ENCODE data around the gene PRKN.

PRKN gene

GRCh38 chr6:161417717-161418462 is 1309.7 kb downstream of the PRKN start:
- no peak for DNase-seq (ENCODE audit: low read depth in 2 of 2)

- no peak for DNase-seq (ENCODE audit: low read depth in 2 of 2)
Measured at GRCh38 chr6:161415302-161415855, 1312.2 kb downstream of the PRKN start.

GRCh38 chr6:161414707-161415106 is 1312.9 kb downstream of the PRKN start:
- no peak for DNase-seq (ENCODE audit: low read depth in 2 of 2)

- DNase-seq (ENCODE audit: low read depth in 2 of 2), result no peak
Measured at GRCh38 chr6:161414180-161414579, 1313.4 kb downstream of the PRKN start.

- DNase-seq (ENCODE audit: low read depth in 2 of 2), result no peak
Measured at GRCh38 chr6:161413355-161413771, 1314.2 kb downstream of the PRKN start.

GRCh38 chr6:161412795-161413194 is 1314.8 kb downstream of the PRKN start:
- no peak for DNase-seq (ENCODE audit: low read depth in 2 of 2)

GRCh38 chr6:161411265-161411944 is 1316.2 kb downstream of the PRKN start:
- DNase-seq (ENCODE audit: low read depth in 2 of 2), result no peak

GRCh38 chr6:161410736-161411135 is 1316.8 kb downstream of the PRKN start:
- DNase-seq (ENCODE audit: low read depth in 2 of 2), result no peak

- DNase-seq (ENCODE audit: low read depth in 2 of 2), result no peak
Measured at GRCh38 chr6:161410076-161410475, 1317.5 kb downstream of the PRKN start.

- DNase-seq (ENCODE audit: low read depth in 2 of 2), result no peak
Measured at GRCh38 chr6:161409353-161409752, 1318.2 kb downstream of the PRKN start.

- DNase-seq (ENCODE audit: low read depth in 2 of 2), result no peak
Measured at GRCh38 chr6:161408041-161408440, 1319.5 kb downstream of the PRKN start.

- no peak for DNase-seq (ENCODE audit: low read depth in 2 of 2)
Measured at GRCh38 chr6:161407581-161407980, 1320.0 kb downstream of the PRKN start.

- no peak for DNase-seq (ENCODE audit: low read depth in 2 of 2)
Measured at GRCh38 chr6:161407115-161407514, 1320.5 kb downstream of the PRKN start.

GRCh38 chr6:161406646-161407045 is 1320.9 kb downstream of the PRKN start:
- no peak for DNase-seq (ENCODE audit: low read depth in 2 of 2)

GRCh38 chr6:161405418-161405817 is 1322.1 kb downstream of the PRKN start:
- DNase-seq (ENCODE audit: low read depth in 2 of 2), result no peak

GRCh38 chr6:161403717-161404116 is 1323.8 kb downstream of the PRKN start:
- DNase-seq (ENCODE audit: low read depth in 2 of 2), result no peak

- DNase-seq (ENCODE audit: low read depth in 2 of 2), result no peak
Measured at GRCh38 chr6:161401587-161402309, 1325.8 kb downstream of the PRKN start.

GRCh38 chr6:161400671-161401070 is 1326.9 kb downstream of the PRKN start:
- no peak for DNase-seq (ENCODE audit: low read depth in 2 of 2)

GRCh38 chr6:161396539-161396938 is 1331.0 kb downstream of the PRKN start:
- no peak for DNase-seq (ENCODE audit: low read depth in 2 of 2)

- DNase-seq (ENCODE audit: low read depth in 2 of 2), result no peak
Measured at GRCh38 chr6:161395716-161396231, 1331.8 kb downstream of the PRKN start.

GRCh38 chr6:161394437-161394836 is 1333.1 kb downstream of the PRKN start:
- no peak for DNase-seq (ENCODE audit: low read depth in 2 of 2)

GRCh38 chr6:161393839-161394364 is 1333.7 kb downstream of the PRKN start:
- DNase-seq (ENCODE audit: low read depth in 2 of 2), result peak in 1 of 2 donors; percentile 11
